Measurements from ENCODE around the gene SLC17A9.

SLC17A9 gene

GRCh38 chr20:63000036-63000435 is 47.5 kb downstream of the SLC17A9 start:
- DNase-seq (ENCODE audit: low read depth in 4 of 4, low spot score in 1 of 4) = no peak

- no peak for DNase-seq (ENCODE audit: low read depth in 4 of 4, low spot score in 1 of 4)
Observed at GRCh38 chr20:63000958-63001357, 48.4 kb downstream of the SLC17A9 start.

GRCh38 chr20:63002511-63002910 is 50.0 kb downstream of the SLC17A9 start:
- DNase-seq (ENCODE audit: low read depth in 4 of 4, low spot score in 1 of 4) = no peak

- no peak for DNase-seq (ENCODE audit: low read depth in 4 of 4, low spot score in 1 of 4)
Observed at GRCh38 chr20:63003546-63003945, 51.0 kb downstream of the SLC17A9 start.

GRCh38 chr20:63004607-63005364 is 52.3 kb downstream of the SLC17A9 start:
- no peak for DNase-seq (ENCODE audit: low read depth in 4 of 4, low spot score in 1 of 4)

GRCh38 chr20:63005365-63005861 is 52.9 kb downstream of the SLC17A9 start:
- no peak for DNase-seq (ENCODE audit: low read depth in 4 of 4, low spot score in 1 of 4)

GRCh38 chr20:63005862-63006539 is 53.5 kb downstream of the SLC17A9 start:
- DNase-seq (ENCODE audit: low read depth in 4 of 4, low spot score in 1 of 4) = no peak

- DNase-seq (ENCODE audit: low read depth in 4 of 4, low spot score in 1 of 4) = no peak
Observed at GRCh38 chr20:63006540-63007359, 54.2 kb downstream of the SLC17A9 start, which contains the start of gene BHLHE23. Gene BHLHE23, minus strand, starts transcription at chr20:63006964. Its CDS starts 190 bp downstream, at chr20:63006774.

- no peak for DNase-seq (ENCODE audit: low read depth in 4 of 4, low spot score in 1 of 4)
Observed at GRCh38 chr20:63007360-63007645, 54.8 kb downstream of the SLC17A9 start.

- DNase-seq (ENCODE audit: low read depth in 4 of 4, low spot score in 1 of 4) = no peak
Observed at GRCh38 chr20:63007646-63008488, 55.4 kb downstream of the SLC17A9 start.

- DNase-seq (ENCODE audit: low read depth in 4 of 4, low spot score in 1 of 4) = no peak
Observed at GRCh38 chr20:63008541-63009044, 56.1 kb downstream of the SLC17A9 start.

- peak; percentile 53 to 80 (median 75) for DNase-seq (ENCODE audit: low read depth in 4 of 4, low spot score in 1 of 4)
Observed at GRCh38 chr20:63009045-63009961, 56.8 kb downstream of the SLC17A9 start.

GRCh38 chr20:63009988-63010769 is 57.7 kb downstream of the SLC17A9 start:
- peak; percentile 26 to 50 (median 38) for DNase-seq (ENCODE audit: low read depth in 4 of 4, low spot score in 1 of 4)

- DNase-seq (ENCODE audit: low read depth in 4 of 4, low spot score in 1 of 4) = no peak
Observed at GRCh38 chr20:63011798-63012197, 59.3 kb downstream of the SLC17A9 start.

- no peak for DNase-seq (ENCODE audit: low read depth in 4 of 4, low spot score in 1 of 4)
Observed at GRCh38 chr20:63013207-63013606, 60.7 kb downstream of the SLC17A9 start.

GRCh38 chr20:63014287-63014686 is 61.8 kb downstream of the SLC17A9 start:
- no peak for DNase-seq (ENCODE audit: low read depth in 4 of 4, low spot score in 1 of 4)

GRCh38 chr20:63014710-63015109 is 62.2 kb downstream of the SLC17A9 start:
- DNase-seq (ENCODE audit: low read depth in 4 of 4, low spot score in 1 of 4) = no peak

GRCh38 chr20:63015147-63015661 is 62.7 kb downstream of the SLC17A9 start:
- no peak for DNase-seq (ENCODE audit: low read depth in 4 of 4, low spot score in 1 of 4)

Data from stimulated activated CD4-positive, alpha-beta T cell treated with anti-CD3 and anti-CD28 coated beads, Interleukin-1b, Interleukin-23, amount 100 ng/mL, for 24 hours (primary cell).